Thyroid gland (tissue), 4 donors: ENCODE data around the gene TBC1D22A. TPM values are rescaled to one million over a fixed set of nuclear protein-coding genes. Genes with fewer than 3 reads are reported as not detected.

ENCODE experiments used
- DNase-seq, 2 donors: peaks; one replicate each; pipeline ENCODE4 v3.0.0-alpha.2; 2019
- H3K27ac ChIP-seq, 3 donors: fragments of 200-600 bp; sonication (generic); 1 replicate in 2 of 3; 2 replicates in 1 of 3; pipeline ENCODE4 v1.5.1; 2016 to 2019; ENCODE audit warnings: mild to moderate bottlenecking in 1 of 3, moderate library complexity in 1 of 3
- H3K27me3 ChIP-seq: fragments of 200-600 bp; sonication (generic); one replicate; pipeline ENCODE4 v1.5.1; 2019
- H3K36me3 ChIP-seq, 2 donors: fragments of 200-600 bp; sonication (generic); one replicate each; pipeline ENCODE4 v1.5.1; 2016 to 2019
- H3K4me1 ChIP-seq, 2 donors: fragments of 200-600 bp; sonication (generic); one replicate each; pipeline ENCODE4 v1.5.1; 2017 to 2019
- H3K4me3 ChIP-seq, 3 donors: fragments of 200-600 bp; sonication (generic); replicated peaks in 1 of 3; 1 replicate in 2 of 3; 2 replicates in 1 of 3; pipeline ENCODE4 v1.5.1; 2016; ENCODE audit warnings: mild to moderate bottlenecking in 1 of 3
- H3K9me3 ChIP-seq: fragments of 200-600 bp; sonication (generic); one replicate; pipeline ENCODE4 v1.5.1; 2017
- POLR2A ChIP-seq, 2 donors: fragments of 450-650 bp; IDR thresholded peaks; one replicate each; pipeline ENCODE4 v1.6.1; 2017; ENCODE audit warnings: antibody characterized with exemption in 2 of 2, mild to moderate bottlenecking in 2 of 2, moderate library complexity in 1 of 2
- WGBS, 2 donors: methylation state at CpG; one replicate each; pipeline ENCODE4 v1.1.5; 2017; 5-methylcytosine and 5-hydroxymethylcytosine counted together
- intact Hi-C: fragments of 100-400 bp; cut with DNase I; formaldehyde crosslinking; loops from one replicate; pipeline ENCODE4 v1.15.1; 2023
- total RNA-seq, 4 donors: library from RNA; depleted of rRNA; stranded (reverse); fragments of >200 nt; gene quantifications; one replicate each; pipeline ENCODE4 v1.2.3, GENCODE V29; 2016
- TF ChIP-seq, protein P1 (sequence below), 6 experiments: fragments of 200-600 bp in 3 of 6; fragments of 450-650 bp in 3 of 6; sonication (generic) in 3 of 6; IDR thresholded peaks; one replicate each; pipeline ENCODE4 v1.5.1; 2016 to 2019; ENCODE audit warnings: antibody characterized with exemption in 6 of 6, mild to moderate bottlenecking in 2 of 6, inconsistent platforms in 1 of 6, moderate library complexity in 1 of 6

Gene TBC1D22A
- total RNA-seq, 4 donors from 2014 or later, result 26.7 to 34.6 (median 33.2) TPM

GRCh38 chr22:46869329-46869728 is 106.9 kb downstream of the TBC1D22A start:
- no peak overlapping the region for H3K27ac ChIP-seq
- intact Hi-C loops, result no loop called here
- DNase-seq, result no peak
- H3K27me3 ChIP-seq, result no peaks in the 10 kb centered on the region
- H3K36me3 ChIP-seq, result no peaks in the 10 kb centered on the region
- TF ChIP-seq, protein P1, sequence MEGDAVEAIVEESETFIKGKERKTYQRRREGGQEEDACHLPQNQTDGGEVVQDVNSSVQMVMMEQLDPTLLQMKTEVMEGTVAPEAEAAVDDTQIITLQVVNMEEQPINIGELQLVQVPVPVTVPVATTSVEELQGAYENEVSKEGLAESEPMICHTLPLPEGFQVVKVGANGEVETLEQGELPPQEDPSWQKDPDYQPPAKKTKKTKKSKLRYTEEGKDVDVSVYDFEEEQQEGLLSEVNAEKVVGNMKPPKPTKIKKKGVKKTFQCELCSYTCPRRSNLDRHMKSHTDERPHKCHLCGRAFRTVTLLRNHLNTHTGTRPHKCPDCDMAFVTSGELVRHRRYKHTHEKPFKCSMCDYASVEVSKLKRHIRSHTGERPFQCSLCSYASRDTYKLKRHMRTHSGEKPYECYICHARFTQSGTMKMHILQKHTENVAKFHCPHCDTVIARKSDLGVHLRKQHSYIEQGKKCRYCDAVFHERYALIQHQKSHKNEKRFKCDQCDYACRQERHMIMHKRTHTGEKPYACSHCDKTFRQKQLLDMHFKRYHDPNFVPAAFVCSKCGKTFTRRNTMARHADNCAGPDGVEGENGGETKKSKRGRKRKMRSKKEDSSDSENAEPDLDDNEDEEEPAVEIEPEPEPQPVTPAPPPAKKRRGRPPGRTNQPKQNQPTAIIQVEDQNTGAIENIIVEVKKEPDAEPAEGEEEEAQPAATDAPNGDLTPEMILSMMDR (IDR thresholded peaks at IDR 0.05), result no peak
- TF ChIP-seq POLR2A (IDR thresholded peaks at IDR 0.05), result no peak
- no peak overlapping the region for H3K4me3 ChIP-seq
- no peaks in the 10 kb centered on the region for H3K4me1 ChIP-seq
- no peaks in the 10 kb centered on the region for H3K9me3 ChIP-seq
- 92 to 93% methylated on average over 5 of the region's 5 CpGs for WGBS, 2 donors

- Histone ChIP-seq H3K9me3 (no peaks in the 10 kb centered on the region), H3K27me3 (no peaks in the 10 kb centered on the region), H3K4me1 (no peaks in the 10 kb centered on the region), H3K27ac (no peak overlapping the region), H3K4me3 (no peak overlapping the region), H3K36me3 (no peaks in the 10 kb centered on the region)
- intact Hi-C loops, result no loop called here
- TF ChIP-seq POLR2A (IDR thresholded peaks at IDR 0.05), result no peak
- TF ChIP-seq, protein P1 (IDR thresholded peaks at IDR 0.05), result no peak
- 83 to 89% methylated on average over 1 of the region's 1 CpG for WGBS, 2 donors
- DNase-seq, result no peak
Measured at GRCh38 chr22:46869831-46870441, 107.5 kb downstream of the TBC1D22A start.

GRCh38 chr22:46871826-46872225 is 109.4 kb downstream of the TBC1D22A start:
- Histone ChIP-seq H3K4me3 (no peak overlapping the region), H3K27me3 (no peaks in the 10 kb centered on the region), H3K36me3 (no peaks in the 10 kb centered on the region), H3K9me3 (no peaks in the 10 kb centered on the region), H3K4me1 (no peaks in the 10 kb centered on the region), H3K27ac (no peak overlapping the region)
- WGBS, 2 donors, result 92 to 94% methylated on average over 2 of the region's 2 CpGs
- no peak for DNase-seq
- intact Hi-C loops, result no loop called here
- TF ChIP-seq, protein P1 (IDR thresholded peaks at IDR 0.05), result no peak
- no peak for TF ChIP-seq POLR2A (IDR thresholded peaks at IDR 0.05)

DNA sequence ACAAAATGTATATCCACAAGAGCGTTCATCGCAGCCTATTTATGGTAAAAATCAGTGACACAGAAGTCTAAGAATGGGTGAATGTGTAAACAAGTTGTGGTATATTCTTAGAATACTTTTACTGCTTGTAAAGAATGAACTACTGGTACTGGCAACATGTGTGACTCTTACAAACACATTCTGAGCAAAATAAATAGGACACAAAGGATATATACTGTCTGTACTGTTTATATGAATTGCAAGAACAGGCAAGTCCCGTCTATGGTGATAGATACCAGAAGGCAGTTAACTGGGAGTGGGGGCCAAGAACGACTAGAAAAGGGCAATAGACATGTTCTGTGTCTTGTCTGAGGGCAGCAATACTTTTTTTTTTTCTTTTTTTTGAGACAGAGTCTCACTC is 112.6 kb downstream of the TBC1D22A start:
- 92 to 93% methylated on average over 4 of the region's 4 CpGs for WGBS, 2 donors
- no peaks in the 10 kb centered on the region for H3K9me3 ChIP-seq
- H3K27me3 ChIP-seq, result no peaks in the 10 kb centered on the region
- DNase-seq, result no peak
- no peak overlapping the region for H3K4me3 ChIP-seq
- TF ChIP-seq, protein P1 (IDR thresholded peaks at IDR 0.05), result no peak
- TF ChIP-seq POLR2A (IDR thresholded peaks at IDR 0.05), result no peak
- intact Hi-C loops, result no loop called here
- no peaks in the 10 kb centered on the region for H3K36me3 ChIP-seq
- H3K27ac ChIP-seq, result no peak overlapping the region
- no peaks in the 10 kb centered on the region for H3K4me1 ChIP-seq

GRCh38 chr22:46876357-46876934 is 114.0 kb downstream of the TBC1D22A start:
- intact Hi-C loops, result no loop called here
- TF ChIP-seq POLR2A (IDR thresholded peaks at IDR 0.05), result no peak
- TF ChIP-seq, protein P1 (IDR thresholded peaks at IDR 0.05), result no peak
- no peak for DNase-seq
- Histone ChIP-seq H3K27ac (no peak overlapping the region), H3K36me3 (no peaks in the 10 kb centered on the region), H3K27me3 (no peaks in the 10 kb centered on the region), H3K4me1 (no peaks in the 10 kb centered on the region), H3K4me3 (no peak overlapping the region), H3K9me3 (no peaks in the 10 kb centered on the region)
- 81 to 88% methylated on average over 7 of the region's 7 CpGs for WGBS, 2 donors
